ENCODE data around the gene TEX29.

DNA sequence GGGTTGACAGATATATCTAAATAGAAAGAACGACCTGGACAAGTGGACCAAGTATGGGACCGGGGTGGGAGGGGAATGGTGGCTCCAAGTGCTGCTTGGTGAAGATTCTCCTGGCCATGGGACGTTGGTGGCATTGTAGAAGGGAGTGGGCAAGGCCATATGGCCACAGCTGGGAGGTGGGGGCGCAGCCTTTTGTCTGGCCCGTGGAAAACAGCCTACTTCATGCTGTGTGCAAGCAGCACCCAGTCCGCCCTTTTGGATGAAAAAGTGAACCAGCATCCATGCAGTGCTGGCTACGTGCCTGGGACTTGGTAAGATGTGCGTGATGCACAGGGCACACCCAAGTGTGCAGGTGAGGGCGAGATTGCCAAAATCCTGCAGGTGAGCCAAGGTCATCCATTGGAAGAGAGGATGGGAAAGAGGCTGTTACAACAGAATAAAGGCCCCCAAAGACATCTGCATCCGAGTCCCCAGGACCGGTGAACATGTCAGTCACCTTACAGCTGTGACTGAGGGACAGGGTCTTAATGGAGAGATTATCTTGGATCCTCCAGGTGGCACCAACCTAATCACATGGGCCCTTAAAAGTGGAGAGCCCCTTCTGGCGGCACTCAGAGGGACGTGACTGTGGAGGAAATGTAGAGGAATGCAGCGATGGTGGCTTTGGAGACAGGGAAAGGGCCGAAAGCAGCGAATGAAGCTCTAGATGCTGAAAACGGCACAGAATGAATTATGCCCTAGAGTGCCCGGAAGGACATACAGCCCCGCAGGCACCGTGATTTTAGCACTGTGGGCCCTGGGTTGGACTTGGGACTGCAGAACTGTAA, 40.8 kb downstream of the TEX29 start:
- TF ChIP-seq, protein P1, sequence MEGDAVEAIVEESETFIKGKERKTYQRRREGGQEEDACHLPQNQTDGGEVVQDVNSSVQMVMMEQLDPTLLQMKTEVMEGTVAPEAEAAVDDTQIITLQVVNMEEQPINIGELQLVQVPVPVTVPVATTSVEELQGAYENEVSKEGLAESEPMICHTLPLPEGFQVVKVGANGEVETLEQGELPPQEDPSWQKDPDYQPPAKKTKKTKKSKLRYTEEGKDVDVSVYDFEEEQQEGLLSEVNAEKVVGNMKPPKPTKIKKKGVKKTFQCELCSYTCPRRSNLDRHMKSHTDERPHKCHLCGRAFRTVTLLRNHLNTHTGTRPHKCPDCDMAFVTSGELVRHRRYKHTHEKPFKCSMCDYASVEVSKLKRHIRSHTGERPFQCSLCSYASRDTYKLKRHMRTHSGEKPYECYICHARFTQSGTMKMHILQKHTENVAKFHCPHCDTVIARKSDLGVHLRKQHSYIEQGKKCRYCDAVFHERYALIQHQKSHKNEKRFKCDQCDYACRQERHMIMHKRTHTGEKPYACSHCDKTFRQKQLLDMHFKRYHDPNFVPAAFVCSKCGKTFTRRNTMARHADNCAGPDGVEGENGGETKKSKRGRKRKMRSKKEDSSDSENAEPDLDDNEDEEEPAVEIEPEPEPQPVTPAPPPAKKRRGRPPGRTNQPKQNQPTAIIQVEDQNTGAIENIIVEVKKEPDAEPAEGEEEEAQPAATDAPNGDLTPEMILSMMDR (tag by site-specific recombination; IDR thresholded peaks at IDR 0.05) = no peak
- TF ChIP-seq ZNF707 (tag by site-specific recombination; IDR thresholded peaks at IDR 0.05) (no peak), ZNF10 (tag by site-specific recombination; IDR thresholded peaks at IDR 0.05) (no peak), ZNF768 (tag by site-specific recombination; IDR thresholded peaks at IDR 0.05) (no peak), ZNF596 (tag by site-specific recombination; IDR thresholded peaks at IDR 0.05) (no peak)
